Stimulated activated naive B cell treated with anti-CD40 and anti-IgM and Interleukin-4, amounts not matched to agents 10 μg/mL and 1 μg/mL and 100 μg/mL, for 72 hours (primary cell): Measurements from ENCODE around the gene PFN1.
"Not testable (repeated sequence)": the region's sequence is repeated elsewhere in the genome, so short reads cannot be mapped to it uniquely, and the experiment has no call there.

Experiments used
- ATAC-seq, 2 donors: fragments of 150-1000 bp; cut with Tn5 transposase; replicated peaks; 2 replicates each; pipeline ENCODE4 v1.10.0; 2021; ENCODE audit warnings: moderate library complexity in 1 of 2
- DNase-seq: peaks from one replicate; pipeline ENCODE4 v3.0.0; 2021
- H3K27ac Mint-ChIP-seq: one replicate; pipeline ENCODE4 v1.8.0; 2022; ENCODE audit warnings: mild to moderate bottlenecking, mixed read lengths
- H3K27me3 Mint-ChIP-seq, 2 donors: one replicate each; pipeline ENCODE4 v1.8.0; 2022; ENCODE audit warnings: mixed read lengths in 2 of 2
- H3K36me3 Mint-ChIP-seq, 2 donors: one replicate each; pipeline ENCODE4 v1.8.0; 2022; ENCODE audit warnings: mixed read lengths in 2 of 2, mild to moderate bottlenecking in 1 of 2
- H3K4me1 Mint-ChIP-seq, 2 donors: one replicate each; pipeline ENCODE4 v1.8.0; 2022; ENCODE audit warnings: mixed read lengths in 2 of 2, mild to moderate bottlenecking in 1 of 2
- H3K4me3 Mint-ChIP-seq, 2 donors: one replicate each; pipeline ENCODE4 v1.8.0; 2022; ENCODE audit warnings: mild to moderate bottlenecking in 2 of 2, mixed read lengths in 2 of 2, moderate library complexity in 1 of 2
- H3K9me3 Mint-ChIP-seq, 2 donors: one replicate each; pipeline ENCODE4 v1.8.0; 2022; ENCODE audit warnings: mixed read lengths in 2 of 2, mild to moderate bottlenecking in 1 of 2

The PFN1 gene

DNA sequence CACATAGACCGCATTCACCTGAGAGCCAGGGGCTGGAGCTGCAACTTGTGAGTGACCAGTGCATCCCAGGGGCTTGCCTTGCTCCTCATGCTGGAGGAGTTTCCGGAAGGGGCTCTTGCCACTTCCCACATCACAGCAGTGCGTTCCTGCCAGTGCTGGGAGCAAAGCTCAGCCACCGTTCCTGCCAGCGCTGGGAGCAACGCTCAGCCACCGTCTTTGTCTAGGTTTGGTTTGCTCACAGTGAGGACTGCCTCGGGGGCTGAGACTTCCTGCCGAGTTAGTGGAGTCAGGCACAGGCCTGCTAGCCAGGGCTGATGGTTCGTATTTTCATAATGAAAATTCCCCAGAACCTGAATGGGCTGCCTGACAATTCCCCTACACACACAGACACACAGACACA lies 40.0 kb downstream of the PFN1 start:
- DNase-seq (no peak), ATAC-seq (peak in 1 of 2 donors; percentile 24)
- H3K27me3 Mint-ChIP-seq: peaks cover 6 to 8% of the 10 kb centered on the region in 2 donors
- H3K9me3 Mint-ChIP-seq: no peaks in the 10 kb centered on the region
- no peaks in the 10 kb centered on the region for H3K36me3 Mint-ChIP-seq
- H3K4me3 Mint-ChIP-seq: no peak overlapping the region
- H3K4me1 Mint-ChIP-seq: peaks cover 4 to 6% of the 10 kb centered on the region in 2 donors
- no peak overlapping the region for H3K27ac Mint-ChIP-seq

DNA sequence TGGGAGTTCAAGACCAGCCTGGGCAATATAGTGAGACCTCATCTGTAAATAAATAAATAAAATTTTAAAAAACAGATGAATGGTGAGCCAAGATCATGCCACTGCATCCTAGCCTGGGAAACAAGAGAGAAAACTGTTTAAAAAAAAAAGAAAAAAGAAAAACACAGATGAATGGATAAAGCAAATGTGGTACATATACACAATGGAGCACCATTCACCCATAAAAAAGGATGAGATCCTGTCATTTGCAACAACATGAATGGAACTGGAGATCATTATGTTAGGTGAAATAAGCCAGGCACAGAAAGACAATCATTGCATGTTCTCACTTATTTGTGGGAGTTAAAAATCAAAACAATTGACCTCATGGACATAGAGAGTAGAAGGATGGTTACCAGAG lies 41.7 kb downstream of the PFN1 start:
- H3K4me1 Mint-ChIP-seq: peaks cover 18 to 19% of the 10 kb centered on the region in 2 donors
- H3K9me3 Mint-ChIP-seq, DNase-seq, H3K27me3 Mint-ChIP-seq, H3K36me3 Mint-ChIP-seq, H3K27ac Mint-ChIP-seq, ATAC-seq, H3K4me3 Mint-ChIP-seq: not testable (repeated sequence)

DNA sequence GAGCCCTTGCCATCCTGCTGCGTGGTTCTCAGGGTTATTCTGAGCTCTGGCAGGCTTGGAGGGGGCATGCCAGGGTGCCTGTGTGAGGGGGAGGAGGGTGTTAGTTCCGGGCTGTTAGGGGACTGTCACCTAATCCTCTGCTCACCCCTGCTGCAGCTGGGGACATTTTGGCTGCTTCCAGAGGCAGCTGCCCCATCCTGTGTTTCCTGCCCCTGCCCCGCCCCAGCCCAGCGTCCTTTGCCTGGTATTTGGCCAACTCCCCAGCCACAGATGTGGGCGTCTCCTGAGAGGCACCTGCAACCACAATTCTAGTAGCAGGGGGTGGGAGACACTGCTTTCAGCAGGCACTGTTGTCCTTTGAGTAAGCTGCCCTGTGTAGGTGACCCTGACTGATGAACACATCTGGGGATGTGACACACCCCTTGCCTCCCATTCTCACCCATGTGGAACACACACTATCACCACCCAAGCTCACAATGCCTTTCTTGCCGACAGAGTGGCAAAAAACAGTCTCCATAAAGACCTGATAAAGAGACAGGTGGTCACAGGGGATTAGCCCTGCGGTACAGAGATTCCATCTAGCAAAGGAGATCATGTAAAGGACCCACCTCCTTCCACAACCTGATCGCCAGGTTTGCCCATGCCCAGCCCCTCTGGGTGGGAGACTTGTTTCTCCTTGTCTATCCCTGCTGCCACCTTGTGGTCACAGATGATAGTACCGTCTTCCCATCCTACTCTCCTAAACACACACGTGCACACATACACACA lies 45.1 kb downstream of the PFN1 start, which contains the start of gene CHRNE:
TSS of gene CHRNE (minus strand) at position 48 of the 768 bp plus-strand sequence. CDS start at position 13, 35 bp downstream.
- peaks cover 38 to 45% of the 10 kb centered on the region in 2 donors for H3K4me1 Mint-ChIP-seq
- DNase-seq: peak; percentile 59
- H3K9me3 Mint-ChIP-seq: peaks cover 0 to 1% of the 10 kb centered on the region in 2 donors
- H3K4me3 Mint-ChIP-seq: peak within 1 kb of the TSS; percentile 34 to 82
- H3K27ac Mint-ChIP-seq: peak within 1 kb of the TSS; percentile 84
- H3K27me3 Mint-ChIP-seq: peaks cover 4 to 19% of the 10 kb centered on the region in 2 donors
- peaks cover 3 to 9% of the 10 kb centered on the region in 2 donors for H3K36me3 Mint-ChIP-seq
- ATAC-seq: peak; percentile 49 to 61

- Mint-ChIP-seq H3K4me3 (peak overlapping the region; percentile 34 to 82), H3K27ac (peak overlapping the region; percentile 84), H3K27me3 (peaks cover 4 to 19% of the 10 kb centered on the region in 2 donors), H3K36me3 (peaks cover 6 to 9% of the 10 kb centered on the region in 2 donors), H3K4me1 (peaks cover 38 to 47% of the 10 kb centered on the region in 2 donors), H3K9me3 (peaks cover 0 to 1% of the 10 kb centered on the region in 2 donors)
- no peak for DNase-seq
- no peak for ATAC-seq
These were observed 45.8 kb downstream of the PFN1 start for GRCh38 chr17:4902540-4902939.

- peaks cover 4 to 24% of the 10 kb centered on the region in 2 donors for H3K27me3 Mint-ChIP-seq
- peak overlapping the region; percentile 84 for H3K27ac Mint-ChIP-seq
- ATAC-seq (peak; percentile 13 to 43), DNase-seq (peak; percentile 46)
- H3K4me1 Mint-ChIP-seq: peaks cover 38 to 47% of the 10 kb centered on the region in 2 donors
- H3K36me3 Mint-ChIP-seq: peaks cover 13 to 16% of the 10 kb centered on the region in 2 donors
- peak overlapping the region; percentile 82 to 87 for H3K4me3 Mint-ChIP-seq
- H3K9me3 Mint-ChIP-seq: peaks cover 0 to 1% of the 10 kb centered on the region in 2 donors
These were observed 46.5 kb downstream of the PFN1 start for GRCh38 chr17:4901648-4902344.

- Mint-ChIP-seq H3K27me3 (peaks cover 4 to 24% of the 10 kb centered on the region in 2 donors), H3K9me3 (peaks cover 0 to 1% of the 10 kb centered on the region in 2 donors), H3K4me1 (peaks cover 38 to 47% of the 10 kb centered on the region in 2 donors), H3K27ac (peak overlapping the region; percentile 91), H3K4me3 (peak overlapping the region; percentile 82 to 87), H3K36me3 (peaks cover 19 to 23% of the 10 kb centered on the region in 2 donors)
- ATAC-seq: peak in 1 of 2 donors; percentile 1
- no peak for DNase-seq
These were observed 47.2 kb downstream of the PFN1 start for GRCh38 chr17:4901108-4901647.

- Mint-ChIP-seq H3K9me3 (peaks cover 0 to 1% of the 10 kb centered on the region in 2 donors), H3K27me3 (peaks cover 4 to 18% of the 10 kb centered on the region in 2 donors), H3K36me3 (peaks cover 26 to 30% of the 10 kb centered on the region in 2 donors), H3K27ac (peak overlapping the region; percentile 91), H3K4me1 (peaks cover 38 to 47% of the 10 kb centered on the region in 2 donors), H3K4me3 (peak overlapping the region; percentile 84 to 87)
- ATAC-seq (peak; percentile 26 to 37), DNase-seq (peak; percentile 41)
These were observed 47.9 kb downstream of the PFN1 start for GRCh38 chr17:4900231-4901107.

GRCh38 chr17:4899341-4900230 lies 48.7 kb downstream of the PFN1 start, which contains the start of gene C17orf107:
C17orf107 (plus strand) TSS chr17:4899536; CDS start chr17:4899763, 227 bp downstream.
- Mint-ChIP-seq H3K27ac (peak within 1 kb of the TSS; percentile 91), H3K36me3 (peaks cover 34 to 38% of the 10 kb centered on the region in 2 donors), H3K4me1 (peaks cover 38 to 47% of the 10 kb centered on the region in 2 donors), H3K9me3 (peaks cover 0 to 1% of the 10 kb centered on the region in 2 donors), H3K4me3 (peak within 1 kb of the TSS; percentile 84 to 87), H3K27me3 (peaks cover 4 to 18% of the 10 kb centered on the region in 2 donors)
- ATAC-seq: peak; percentile 57 to 73
- DNase-seq: peak; percentile 82

- Mint-ChIP-seq H3K27ac (no peak overlapping the region), H3K36me3 (peaks cover 41 to 45% of the 10 kb centered on the region in 2 donors), H3K4me1 (peaks cover 38 to 47% of the 10 kb centered on the region in 2 donors), H3K9me3 (peaks cover 0 to 1% of the 10 kb centered on the region in 2 donors), H3K27me3 (peaks cover 4 to 18% of the 10 kb centered on the region in 2 donors), H3K4me3 (peak overlapping the region; percentile 84 to 87)
- ATAC-seq (peak in 1 of 2 donors; percentile 4), DNase-seq (no peak)
These were observed 49.4 kb downstream of the PFN1 start for GRCh38 chr17:4898927-4899326.

DNA sequence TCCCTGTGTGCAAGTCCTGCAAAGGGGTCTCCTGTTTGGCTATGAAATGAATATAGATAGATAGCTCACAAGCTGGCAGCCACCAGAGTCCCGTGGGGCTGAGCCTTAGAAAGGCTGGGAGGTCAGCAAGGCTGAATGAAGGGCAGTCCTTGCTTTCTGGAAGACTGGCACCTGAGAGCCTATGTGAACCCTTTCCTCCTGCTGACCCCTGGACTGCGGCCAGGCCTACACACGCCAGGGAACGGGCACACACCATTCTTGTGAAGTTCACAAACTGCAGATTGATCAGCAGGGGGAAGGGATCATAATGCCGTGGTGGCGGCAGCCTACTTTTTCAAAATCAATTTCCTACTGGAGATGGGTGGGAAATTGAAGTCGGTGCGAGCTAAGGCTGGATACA lies 50.0 kb downstream of the PFN1 start:
- Mint-ChIP-seq H3K4me3 (peak overlapping the region; percentile 61 to 74), H3K27me3 (peaks cover 4 to 18% of the 10 kb centered on the region in 2 donors), H3K9me3 (peaks cover 0 to 1% of the 10 kb centered on the region in 2 donors), H3K27ac (peak overlapping the region; percentile 37), H3K4me1 (peaks cover 34 to 41% of the 10 kb centered on the region in 2 donors), H3K36me3 (peaks cover 44 to 49% of the 10 kb centered on the region in 2 donors)
- DNase-seq (no peak), ATAC-seq (no peak)

GRCh38 chr17:4897785-4898184 lies 50.5 kb downstream of the PFN1 start:
- peak overlapping the region in 1 of 2 donors; percentile 74 for H3K4me3 Mint-ChIP-seq
- H3K27me3 Mint-ChIP-seq: peaks cover 4 to 18% of the 10 kb centered on the region in 2 donors
- no peak for ATAC-seq
- DNase-seq: no peak
- peaks cover 49 to 54% of the 10 kb centered on the region in 2 donors for H3K36me3 Mint-ChIP-seq
- H3K4me1 Mint-ChIP-seq: peaks cover 32 to 36% of the 10 kb centered on the region in 2 donors
- H3K27ac Mint-ChIP-seq: no peak overlapping the region
- H3K9me3 Mint-ChIP-seq: peaks cover 0 to 1% of the 10 kb centered on the region in 2 donors

DNA sequence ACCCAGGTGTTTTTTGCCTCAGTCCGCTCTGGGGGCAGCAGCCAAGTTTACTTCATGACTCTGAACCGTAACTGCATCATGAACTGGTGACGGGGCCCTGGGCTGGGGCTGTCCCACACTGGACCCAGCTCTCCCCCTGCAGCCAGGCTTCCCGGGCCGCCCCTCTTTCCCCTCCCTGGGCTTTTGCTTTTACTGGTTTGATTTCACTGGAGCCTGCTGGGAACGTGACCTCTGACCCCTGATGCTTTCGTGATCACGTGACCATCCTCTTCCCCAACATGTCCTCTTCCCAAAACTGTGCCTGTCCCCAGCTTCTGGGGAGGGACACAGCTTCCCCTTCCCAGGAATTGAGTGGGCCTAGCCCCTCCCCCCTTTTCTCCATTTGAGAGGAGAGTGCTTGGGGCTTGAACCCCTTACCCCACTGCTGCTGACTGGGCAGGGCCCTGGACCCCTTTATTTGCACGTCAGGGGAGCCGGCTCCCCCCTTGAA lies 51.1 kb downstream of the PFN1 start:
- H3K9me3 Mint-ChIP-seq: peaks cover 0 to 1% of the 10 kb centered on the region in 2 donors
- peaks cover 29 to 30% of the 10 kb centered on the region in 2 donors for H3K4me1 Mint-ChIP-seq
- H3K27me3 Mint-ChIP-seq: peaks cover 4 to 18% of the 10 kb centered on the region in 2 donors
- peaks cover 54 to 58% of the 10 kb centered on the region in 2 donors for H3K36me3 Mint-ChIP-seq
- no peak for DNase-seq
- H3K27ac Mint-ChIP-seq: peak overlapping the region; percentile 51
- no peak for ATAC-seq
- no peak overlapping the region for H3K4me3 Mint-ChIP-seq
